Panc1 (cell line): ENCODE data around the gene KHDC4. TPM values are rescaled to one million over a fixed set of nuclear protein-coding genes. Genes with fewer than 3 reads are reported as not detected.

Experiments
- ATAC-seq: fragments of 200-7000 bp; cut with Tn5 transposase; 2 replicates; pipeline ENCODE4 v1.9.1; 2020; ENCODE audit warnings: mild to moderate bottlenecking, moderate library complexity
- BruUV-seq: library from RNA; stranded (reverse); fragments of 400-500 nt; replicated peaks from 2 replicates; lab custom pipeline; 2021; lab: Mats Ljungman, UMichigan
- CTCF ChIA-PET: fragments of 300-600 bp; sonication (Branson Sonifier 250); formaldehyde crosslinking; loops from one replicate; lab custom pipeline; 2022; ENCODE audit warnings: antibody characterized with exemption; lab: Charles Lee
- POLR2A ChIA-PET: fragments of 300-600 bp; sonication (Branson Sonifier 250); formaldehyde crosslinking; loops from one replicate; lab custom pipeline; 2022; ENCODE audit warnings: antibody characterized with exemption; lab: Charles Lee
- DNase-seq: peaks from one replicate; pipeline ENCODE4 v3.0.0-alpha.2; 2010; ENCODE audit warnings: low read depth, low spot score
- H3K27ac ChIP-seq: 2 replicates; pipeline ENCODE4 v1.5.1; 2011; ENCODE audit warnings: mild to moderate bottlenecking, low read length, inconsistent platforms
- H3K27me3 ChIP-seq: fragments of 200-500 bp; sonication (Bioruptor generic); 2 replicates; pipeline ENCODE4 v1.6.0; 2014; ENCODE audit warnings: low read length, inconsistent platforms; ENCODE audit not compliant: control insufficient read depth, insufficient read depth
- H3K36me3 ChIP-seq: fragments of 200-500 bp; sonication (Bioruptor generic); 2 replicates; pipeline ENCODE4 v1.5.1; 2014; ENCODE audit warnings: inconsistent platforms, mild to moderate bottlenecking, low read length, moderate library complexity; ENCODE audit not compliant: control insufficient read depth, insufficient read depth
- H3K4me1 ChIP-seq: 2 replicates; pipeline ENCODE4 v1.5.1; 2011; ENCODE audit warnings: inconsistent platforms, mild to moderate bottlenecking, low read length, moderate library complexity; ENCODE audit not compliant: control insufficient read depth, insufficient read depth
- H3K4me3 ChIP-seq, 2 experiments: 2 replicates each; pipeline ENCODE4 v1.5.1; 2011 to 2012; ENCODE audit warnings: low read depth in 2 of 2, low read length in 2 of 2, mild to moderate bottlenecking in 2 of 2, inconsistent platforms in 1 of 2, moderate library complexity in 1 of 2
- H3K9me3 ChIP-seq: fragments of 200-500 bp; sonication (Bioruptor generic); 2 replicates; pipeline ENCODE4 v1.5.1; 2014; ENCODE audit warnings: low read depth, mild to moderate bottlenecking, inconsistent platforms, low read length, moderate library complexity; ENCODE audit not compliant: control insufficient read depth, insufficient read depth
- POLR2AphosphoS5 ChIP-seq: IDR thresholded peaks from 2 replicates; pipeline ENCODE4 v1.6.1; 2012; ENCODE audit warnings: mild to moderate bottlenecking, low read depth, low read length, moderate library complexity
- SIN3A ChIP-seq: IDR thresholded peaks from 2 replicates; pipeline ENCODE4 v1.6.1; 2012; ENCODE audit warnings: low read depth, mild to moderate bottlenecking, low read length, moderate library complexity, borderline replicate concordance; ENCODE audit not compliant: insufficient read depth
- TCF7L2 ChIP-seq: IDR thresholded peaks from 2 replicates; pipeline ENCODE4 v1.6.1; 2011; ENCODE audit warnings: mild to moderate bottlenecking, low read depth, low read length, inconsistent platforms
- in situ Hi-C: cut with HindIII; loops from 2 replicates; pipeline ENCODE4 v1.10.0; 2016; ENCODE audit warnings: low sequenced_read_pairs, low pct_unique_long_range_greater_than_20kb
- intact Hi-C: fragments of 100-400 bp; cut with micrococcal nuclease; formaldehyde crosslinking; loops from one replicate; pipeline ENCODE4 v1.10.0; 2022; ENCODE audit not compliant: unreplicated experiment
- total RNA-seq: library from RNA; stranded (reverse); gene quantifications from one replicate; pipeline ENCODE4 v1.2.1, GENCODE V29; 2021; ENCODE audit not compliant: unreplicated experiment
- TF ChIP-seq, protein P1 (sequence below): fragments of 450-650 bp; IDR thresholded peaks from 2 replicates; pipeline ENCODE4 v1.5.1; 2017; ENCODE audit warnings: mild to moderate bottlenecking
- TF ChIP-seq, protein P2 (sequence below), 2 experiments: IDR thresholded peaks; 2 replicates each; pipeline ENCODE4 v1.6.1; 2011 to 2012; ENCODE audit warnings: low read depth in 2 of 2, control low read depth in 1 of 2, low read length in 1 of 2, mild to moderate bottlenecking in 1 of 2, moderate library complexity in 1 of 2; ENCODE audit not compliant: insufficient read depth in 1 of 2

The KHDC4 gene
- total RNA-seq, 1 experiment from 2014 or later: 80.4 TPM

DNA sequence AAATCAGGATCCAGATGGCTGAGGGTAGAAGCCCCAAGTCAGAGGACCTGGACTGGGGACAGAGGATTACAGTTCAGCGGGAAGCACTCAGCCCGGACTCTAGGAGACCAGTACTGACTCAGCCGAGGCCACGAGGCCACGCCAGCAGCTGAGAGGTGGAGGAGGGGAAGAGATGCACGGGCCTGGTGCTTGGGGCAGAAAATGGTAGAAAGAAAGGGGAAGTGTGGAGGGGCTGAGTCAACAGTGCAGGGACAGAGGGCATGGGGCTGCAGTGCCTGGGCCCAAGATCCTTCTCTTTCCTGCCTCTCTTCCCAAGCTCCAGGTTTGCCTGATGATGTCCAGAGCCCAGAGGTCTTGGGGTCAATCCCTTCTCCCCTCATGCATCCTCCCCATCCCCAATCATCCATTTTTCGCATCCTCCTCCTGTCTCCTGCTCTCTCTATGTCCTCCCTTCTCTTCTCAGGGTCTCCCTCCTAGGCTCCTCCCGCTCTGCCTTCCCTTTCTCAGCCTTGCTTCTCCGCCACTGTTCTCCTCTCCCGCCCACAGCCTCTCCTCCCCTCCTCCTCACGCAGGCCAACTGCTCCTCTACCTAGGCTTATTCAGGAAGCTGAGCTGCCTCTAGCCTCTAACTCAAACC, 36.4 kb upstream of the KHDC4 start:
- Histone ChIP-seq H3K27ac (peak overlapping the region; percentile 49), H3K27me3 (no peaks in the 10 kb centered on the region), H3K36me3 (no peaks in the 10 kb centered on the region; the same call in none of the 2 replicates), H3K9me3 (no peaks in the 10 kb centered on the region), H3K4me1 (peaks cover 65% of the 10 kb centered on the region), H3K4me3 (no peak overlapping the region)
- ChIA-PET CTCF (no interaction called here), POLR2A (no interaction called here)
- ATAC-seq (peak; percentile 66), DNase-seq (no peak)
- intact Hi-C loops (no loop called here), in situ Hi-C loops (no loop called here)
- no TSS peak for BruUV-seq
- no peak for TF ChIP-seq POLR2AphosphoS5
- TF ChIP-seq TCF7L2: no peak
- TF ChIP-seq, protein P1, sequence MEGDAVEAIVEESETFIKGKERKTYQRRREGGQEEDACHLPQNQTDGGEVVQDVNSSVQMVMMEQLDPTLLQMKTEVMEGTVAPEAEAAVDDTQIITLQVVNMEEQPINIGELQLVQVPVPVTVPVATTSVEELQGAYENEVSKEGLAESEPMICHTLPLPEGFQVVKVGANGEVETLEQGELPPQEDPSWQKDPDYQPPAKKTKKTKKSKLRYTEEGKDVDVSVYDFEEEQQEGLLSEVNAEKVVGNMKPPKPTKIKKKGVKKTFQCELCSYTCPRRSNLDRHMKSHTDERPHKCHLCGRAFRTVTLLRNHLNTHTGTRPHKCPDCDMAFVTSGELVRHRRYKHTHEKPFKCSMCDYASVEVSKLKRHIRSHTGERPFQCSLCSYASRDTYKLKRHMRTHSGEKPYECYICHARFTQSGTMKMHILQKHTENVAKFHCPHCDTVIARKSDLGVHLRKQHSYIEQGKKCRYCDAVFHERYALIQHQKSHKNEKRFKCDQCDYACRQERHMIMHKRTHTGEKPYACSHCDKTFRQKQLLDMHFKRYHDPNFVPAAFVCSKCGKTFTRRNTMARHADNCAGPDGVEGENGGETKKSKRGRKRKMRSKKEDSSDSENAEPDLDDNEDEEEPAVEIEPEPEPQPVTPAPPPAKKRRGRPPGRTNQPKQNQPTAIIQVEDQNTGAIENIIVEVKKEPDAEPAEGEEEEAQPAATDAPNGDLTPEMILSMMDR: no peak
- TF ChIP-seq, protein P2, sequence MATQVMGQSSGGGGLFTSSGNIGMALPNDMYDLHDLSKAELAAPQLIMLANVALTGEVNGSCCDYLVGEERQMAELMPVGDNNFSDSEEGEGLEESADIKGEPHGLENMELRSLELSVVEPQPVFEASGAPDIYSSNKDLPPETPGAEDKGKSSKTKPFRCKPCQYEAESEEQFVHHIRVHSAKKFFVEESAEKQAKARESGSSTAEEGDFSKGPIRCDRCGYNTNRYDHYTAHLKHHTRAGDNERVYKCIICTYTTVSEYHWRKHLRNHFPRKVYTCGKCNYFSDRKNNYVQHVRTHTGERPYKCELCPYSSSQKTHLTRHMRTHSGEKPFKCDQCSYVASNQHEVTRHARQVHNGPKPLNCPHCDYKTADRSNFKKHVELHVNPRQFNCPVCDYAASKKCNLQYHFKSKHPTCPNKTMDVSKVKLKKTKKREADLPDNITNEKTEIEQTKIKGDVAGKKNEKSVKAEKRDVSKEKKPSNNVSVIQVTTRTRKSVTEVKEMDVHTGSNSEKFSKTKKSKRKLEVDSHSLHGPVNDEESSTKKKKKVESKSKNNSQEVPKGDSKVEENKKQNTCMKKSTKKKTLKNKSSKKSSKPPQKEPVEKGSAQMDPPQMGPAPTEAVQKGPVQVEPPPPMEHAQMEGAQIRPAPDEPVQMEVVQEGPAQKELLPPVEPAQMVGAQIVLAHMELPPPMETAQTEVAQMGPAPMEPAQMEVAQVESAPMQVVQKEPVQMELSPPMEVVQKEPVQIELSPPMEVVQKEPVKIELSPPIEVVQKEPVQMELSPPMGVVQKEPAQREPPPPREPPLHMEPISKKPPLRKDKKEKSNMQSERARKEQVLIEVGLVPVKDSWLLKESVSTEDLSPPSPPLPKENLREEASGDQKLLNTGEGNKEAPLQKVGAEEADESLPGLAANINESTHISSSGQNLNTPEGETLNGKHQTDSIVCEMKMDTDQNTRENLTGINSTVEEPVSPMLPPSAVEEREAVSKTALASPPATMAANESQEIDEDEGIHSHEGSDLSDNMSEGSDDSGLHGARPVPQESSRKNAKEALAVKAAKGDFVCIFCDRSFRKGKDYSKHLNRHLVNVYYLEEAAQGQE (IDR thresholded peaks at IDR 0.05; ENCODE audit: insufficient read depth in 1 of 2, low read depth in 2 of 2, low read length in 1 of 2): no peak
- TF ChIP-seq SIN3A: no peak

DNA sequence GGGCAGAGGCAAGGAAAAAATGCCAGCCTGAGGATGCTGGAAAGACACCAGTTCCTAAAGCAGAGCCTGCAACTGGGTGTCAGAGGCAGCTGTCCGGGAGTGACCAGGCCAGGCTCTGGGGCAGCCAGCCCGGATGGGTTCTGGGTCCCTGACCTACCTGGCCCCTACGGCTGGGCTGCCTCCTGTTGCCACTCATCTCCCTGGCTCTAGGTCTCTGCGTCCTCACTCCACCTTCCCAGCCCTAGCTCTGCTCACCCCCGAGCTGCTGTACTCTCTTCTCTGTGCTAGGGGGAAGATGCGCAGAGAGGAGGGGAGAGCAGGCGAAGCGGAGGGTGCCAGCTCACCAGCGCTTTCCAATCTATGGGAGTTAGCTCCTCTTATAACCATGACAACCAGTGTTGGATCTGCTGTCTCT, 35.2 kb upstream of the KHDC4 start:
- TF ChIP-seq, protein P1: no peak
- TF ChIP-seq SIN3A (no peak), TCF7L2 (no peak)
- TF ChIP-seq, protein P2 (IDR thresholded peaks at IDR 0.05; ENCODE audit: insufficient read depth in 1 of 2, low read depth in 2 of 2, low read length in 1 of 2): no peak
- no TSS peak for BruUV-seq
- peaks cover 52% of the 10 kb centered on the region for H3K4me1 ChIP-seq
- in situ Hi-C loops (no loop called here), intact Hi-C loops (no loop called here)
- H3K36me3 ChIP-seq: no peaks in the 10 kb centered on the region; the same call in none of the 2 replicates
- no peaks in the 10 kb centered on the region for H3K27me3 ChIP-seq
- 0 out of 2 replicates have a peak, but pooled peaks have one; percentile 7 for ATAC-seq
- H3K9me3 ChIP-seq: no peaks in the 10 kb centered on the region
- peak overlapping the region; percentile 13; the same call in 1 of the 2 replicates for H3K27ac ChIP-seq
- H3K4me3 ChIP-seq: no peak overlapping the region
- ChIA-PET POLR2A (no interaction called here), CTCF (no interaction called here)
- no peak for DNase-seq
